ENCODE measurements around the gene KCNMA1.

DNA sequence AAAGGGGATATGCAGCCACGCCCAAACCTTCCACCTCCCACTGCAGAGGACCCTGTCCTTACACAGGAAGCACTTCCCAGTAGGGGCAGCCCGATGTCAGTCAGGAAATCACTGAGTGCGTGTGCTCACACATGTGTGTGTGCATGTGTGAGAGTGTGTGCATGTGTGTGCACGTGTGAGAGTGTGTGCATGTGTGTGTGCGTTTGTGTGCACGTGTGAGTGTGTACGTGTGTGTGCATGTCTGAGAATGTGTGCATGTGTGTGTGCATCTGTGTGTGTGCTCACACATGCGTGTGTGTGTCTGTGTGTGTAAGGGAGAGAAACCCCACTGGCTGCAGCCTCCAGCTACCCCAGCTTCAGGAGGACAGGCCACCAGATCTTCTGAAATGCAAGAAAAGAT is 229.3 kb downstream of the KCNMA1 start:
- TF ChIP-seq POLR2A (IDR thresholded peaks at IDR 0.05) (no peak), EP300 (IDR thresholded peaks at IDR 0.05) (no peak), POLR2AphosphoS5 (IDR thresholded peaks at IDR 0.05) (no peak)
- TF ChIP-seq, protein P1, sequence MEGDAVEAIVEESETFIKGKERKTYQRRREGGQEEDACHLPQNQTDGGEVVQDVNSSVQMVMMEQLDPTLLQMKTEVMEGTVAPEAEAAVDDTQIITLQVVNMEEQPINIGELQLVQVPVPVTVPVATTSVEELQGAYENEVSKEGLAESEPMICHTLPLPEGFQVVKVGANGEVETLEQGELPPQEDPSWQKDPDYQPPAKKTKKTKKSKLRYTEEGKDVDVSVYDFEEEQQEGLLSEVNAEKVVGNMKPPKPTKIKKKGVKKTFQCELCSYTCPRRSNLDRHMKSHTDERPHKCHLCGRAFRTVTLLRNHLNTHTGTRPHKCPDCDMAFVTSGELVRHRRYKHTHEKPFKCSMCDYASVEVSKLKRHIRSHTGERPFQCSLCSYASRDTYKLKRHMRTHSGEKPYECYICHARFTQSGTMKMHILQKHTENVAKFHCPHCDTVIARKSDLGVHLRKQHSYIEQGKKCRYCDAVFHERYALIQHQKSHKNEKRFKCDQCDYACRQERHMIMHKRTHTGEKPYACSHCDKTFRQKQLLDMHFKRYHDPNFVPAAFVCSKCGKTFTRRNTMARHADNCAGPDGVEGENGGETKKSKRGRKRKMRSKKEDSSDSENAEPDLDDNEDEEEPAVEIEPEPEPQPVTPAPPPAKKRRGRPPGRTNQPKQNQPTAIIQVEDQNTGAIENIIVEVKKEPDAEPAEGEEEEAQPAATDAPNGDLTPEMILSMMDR (IDR thresholded peaks at IDR 0.05): no peak
